T-helper 22 cell (primary cell): Measurements from ENCODE around the gene LDLRAD4.

Experiments
- DNase-seq: peaks from one replicate; pipeline ENCODE4 v3.0.0-alpha.2; 2020; ENCODE audit warnings: low read depth

The LDLRAD4 gene

GRCh38 chr18:13550418-13551304, 332.1 kb downstream of the LDLRAD4 start:
- no peak for DNase-seq

- no peak for DNase-seq
Observed at GRCh38 chr18:13551305-13551603, 332.7 kb downstream of the LDLRAD4 start.

- DNase-seq, result no peak
Observed at GRCh38 chr18:13551841-13552733, 333.5 kb downstream of the LDLRAD4 start.

- DNase-seq, result no peak
Observed at GRCh38 chr18:13553449-13553848, 334.9 kb downstream of the LDLRAD4 start.

GRCh38 chr18:13555192-13555591, 336.6 kb downstream of the LDLRAD4 start:
- no peak for DNase-seq

- no peak for DNase-seq
Observed at GRCh38 chr18:13555865-13556264, 337.3 kb downstream of the LDLRAD4 start.

GRCh38 chr18:13556502-13556901, 337.9 kb downstream of the LDLRAD4 start:
- no peak for DNase-seq

GRCh38 chr18:13558124-13558523, 339.6 kb downstream of the LDLRAD4 start:
- DNase-seq, result no peak

- DNase-seq, result no peak
Observed at GRCh38 chr18:13558790-13559189, 340.2 kb downstream of the LDLRAD4 start.

- no peak for DNase-seq
Observed at GRCh38 chr18:13559754-13560153, 341.2 kb downstream of the LDLRAD4 start.

GRCh38 chr18:13560306-13560705, 341.7 kb downstream of the LDLRAD4 start:
- DNase-seq, result no peak

- no peak for DNase-seq
Observed at GRCh38 chr18:13562494-13563029, 344.0 kb downstream of the LDLRAD4 start.

GRCh38 chr18:13563390-13563805, 344.8 kb downstream of the LDLRAD4 start:
- no peak for DNase-seq

GRCh38 chr18:13564579-13564978, 346.0 kb downstream of the LDLRAD4 start:
- DNase-seq, result no peak

GRCh38 chr18:13565228-13565627, 346.7 kb downstream of the LDLRAD4 start:
- DNase-seq, result no peak

GRCh38 chr18:13566941-13567746, 348.6 kb downstream of the LDLRAD4 start:
- no peak for DNase-seq

- no peak for DNase-seq
Observed at GRCh38 chr18:13568443-13569392, 350.2 kb downstream of the LDLRAD4 start.

GRCh38 chr18:13570216-13570615, 351.7 kb downstream of the LDLRAD4 start:
- DNase-seq, result no peak

GRCh38 chr18:13570856-13571495, 352.4 kb downstream of the LDLRAD4 start:
- DNase-seq, result no peak

GRCh38 chr18:13572148-13572547, 353.6 kb downstream of the LDLRAD4 start:
- no peak for DNase-seq
